Type B pancreatic cell (in vitro differentiated cells): ENCODE results near the gene CYP4B1. TPM values are rescaled to one million over a fixed set of nuclear protein-coding genes. Genes with fewer than 3 reads are reported as not detected.

Experiments used
- DNase-seq: peaks from one replicate; pipeline ENCODE4 v3.0.0; 2021; ENCODE audit warnings: mixed read lengths; ENCODE audit not compliant: unreplicated experiment; ENCODE audit errors: extremely low spot score
- H3K27ac Mint-ChIP-seq: 2 replicates; pipeline ENCODE4 v1.8.0; 2021; ENCODE audit warnings: mild to moderate bottlenecking, mixed read lengths
- H3K27me3 Mint-ChIP-seq: 2 replicates; pipeline ENCODE4 v1.8.0; 2021; ENCODE audit warnings: mixed read lengths
- H3K36me3 Mint-ChIP-seq: 2 replicates; pipeline ENCODE4 v1.8.0; 2021; ENCODE audit warnings: mixed read lengths
- H3K4me1 Mint-ChIP-seq: one replicate; pipeline ENCODE4 v1.8.0; 2021; ENCODE audit warnings: mixed read lengths; ENCODE audit not compliant: unreplicated experiment
- H3K4me3 Mint-ChIP-seq: 2 replicates; pipeline ENCODE4 v1.8.0; 2021; ENCODE audit warnings: mild to moderate bottlenecking, mixed read lengths
- H3K9me3 Mint-ChIP-seq: 2 replicates; pipeline ENCODE4 v1.8.0; 2021; ENCODE audit warnings: mixed read lengths
- CTCF ChIP-seq: fragments of 200-600 bp; sonication (generic); conservative IDR thresholded peaks from 2 replicates; pipeline ENCODE4 v1.5.0; 2021; ENCODE audit warnings: antibody characterized with exemption, mild to moderate bottlenecking
- total RNA-seq: library from RNA; stranded (reverse); gene quantifications from 2 replicates; pipeline ENCODE4 v1.2.1, GENCODE V29; 2021; ENCODE audit warnings: low replicate concordance

CYP4B1 gene
- total RNA-seq, 1 donor from 2014 or later: 25.7 TPM

DNA sequence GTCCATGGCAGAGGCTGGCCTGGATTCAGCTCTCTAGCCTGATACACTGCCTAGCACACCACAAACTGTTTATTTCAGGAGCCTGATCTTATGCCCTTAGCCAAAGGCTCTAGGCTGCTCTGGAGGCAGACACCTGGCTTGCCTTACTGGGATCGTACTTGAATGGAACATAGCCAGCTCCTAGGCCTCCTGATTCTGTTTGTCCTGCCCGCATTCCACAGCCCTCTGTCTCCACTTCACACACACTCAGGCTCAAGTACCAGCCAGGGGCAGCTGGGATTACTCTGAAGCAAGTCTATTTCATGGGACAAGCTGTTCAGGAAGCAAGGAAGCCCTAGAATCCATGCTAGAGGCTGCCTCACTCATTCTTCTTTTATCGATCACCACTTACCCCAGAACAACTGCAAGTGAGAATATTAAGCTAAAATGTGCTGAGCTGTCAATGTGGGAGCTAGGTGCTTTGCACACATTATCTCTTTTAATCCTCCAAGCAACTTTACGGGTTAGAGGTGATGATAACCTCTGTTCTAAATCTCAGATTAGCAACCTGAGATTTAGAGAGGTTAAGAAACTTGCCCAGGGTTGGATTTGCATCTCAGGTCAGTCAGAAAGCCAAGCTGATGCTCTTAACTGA is 31.1 kb upstream of the CYP4B1 start:
- H3K36me3 Mint-ChIP-seq: no peaks in the 10 kb centered on the region
- H3K27ac Mint-ChIP-seq: no peak overlapping the region
- no peaks in the 10 kb centered on the region for H3K4me1 Mint-ChIP-seq
- H3K9me3 Mint-ChIP-seq: peaks cover 5% of the 10 kb centered on the region
- H3K27me3 Mint-ChIP-seq: no peaks in the 10 kb centered on the region
- H3K4me3 Mint-ChIP-seq: no peak overlapping the region
- no peak for TF ChIP-seq CTCF
- DNase-seq: no peak

- DNase-seq: no peak
- Mint-ChIP-seq H3K27me3 (no peaks in the 10 kb centered on the region), H3K4me3 (no peak overlapping the region), H3K27ac (no peak overlapping the region), H3K4me1 (no peaks in the 10 kb centered on the region), H3K36me3 (no peaks in the 10 kb centered on the region), H3K9me3 (peaks cover 5% of the 10 kb centered on the region)
- TF ChIP-seq CTCF: no peak
Measured at GRCh38 chr1:46768445-46768844, 30.4 kb upstream of the CYP4B1 start.

- no peak for TF ChIP-seq CTCF
- H3K4me1 Mint-ChIP-seq: no peaks in the 10 kb centered on the region
- no peaks in the 10 kb centered on the region for H3K27me3 Mint-ChIP-seq
- H3K4me3 Mint-ChIP-seq: no peak overlapping the region
- DNase-seq: no peak
- no peak overlapping the region for H3K27ac Mint-ChIP-seq
- H3K36me3 Mint-ChIP-seq: no peaks in the 10 kb centered on the region
- peaks cover 5% of the 10 kb centered on the region for H3K9me3 Mint-ChIP-seq
Measured at GRCh38 chr1:46769028-46769740, 29.7 kb upstream of the CYP4B1 start.

DNA sequence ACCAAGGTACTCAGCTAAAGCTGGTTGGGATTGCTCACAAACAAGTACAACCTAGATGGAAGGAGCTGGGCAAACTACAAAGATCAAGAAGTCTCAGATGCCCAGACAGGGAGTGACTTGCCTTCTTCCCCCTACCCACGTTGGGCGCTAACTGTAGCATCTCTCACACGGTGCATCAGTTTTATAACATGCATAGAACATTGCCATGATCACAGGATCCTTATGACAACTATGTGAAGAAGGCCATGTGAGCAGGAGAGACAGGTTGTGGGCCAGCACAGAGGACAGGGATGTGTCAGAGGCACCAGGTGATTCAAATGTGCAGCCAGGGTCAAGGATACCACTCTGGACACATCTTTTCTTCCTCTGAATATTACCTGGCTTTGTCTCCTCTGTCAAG is 28.3 kb upstream of the CYP4B1 start:
- Mint-ChIP-seq H3K4me3 (no peak overlapping the region), H3K4me1 (no peaks in the 10 kb centered on the region), H3K9me3 (peaks cover 5% of the 10 kb centered on the region), H3K27me3 (no peaks in the 10 kb centered on the region), H3K27ac (no peak overlapping the region), H3K36me3 (no peaks in the 10 kb centered on the region)
- TF ChIP-seq CTCF: no peak
- no peak for DNase-seq

GRCh38 chr1:46772571-46772970 is 26.3 kb upstream of the CYP4B1 start:
- no peaks in the 10 kb centered on the region for H3K36me3 Mint-ChIP-seq

More at GRCh38 chr1:46772571-46772970, 26.3 kb upstream of the CYP4B1 start:
- no peak for TF ChIP-seq CTCF
- Mint-ChIP-seq H3K27ac (no peak overlapping the region), H3K9me3 (peaks cover 11% of the 10 kb centered on the region), H3K27me3 (no peaks in the 10 kb centered on the region), H3K4me1 (no peaks in the 10 kb centered on the region), H3K4me3 (no peak overlapping the region)
- no peak for DNase-seq
